ENCODE results near the gene CLDN19.
"Not testable (repeated sequence)": the region's sequence is repeated elsewhere in the genome, so short reads cannot be mapped to it uniquely, and the experiment has no call there.

CLDN19 gene

DNA sequence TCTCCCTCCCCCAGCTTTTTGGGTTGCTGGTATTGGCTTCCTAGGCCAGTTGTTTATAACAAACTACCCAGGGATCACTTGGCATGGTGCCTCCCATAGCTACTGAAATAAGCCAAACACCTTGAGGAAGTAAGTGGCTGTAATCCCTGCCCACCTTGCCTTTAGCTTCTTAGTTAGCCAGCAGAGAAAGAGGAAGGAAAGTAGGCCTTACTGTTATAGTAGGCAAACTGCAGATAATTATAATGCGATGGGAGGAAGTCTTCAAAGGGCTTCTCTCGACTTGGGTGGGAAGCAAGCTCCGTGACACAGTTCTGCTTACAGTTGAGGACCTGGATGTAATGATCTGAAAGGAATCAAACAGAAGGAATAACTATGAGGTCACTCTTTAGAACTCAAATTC lies 18.6 kb upstream of the CLDN19 start:
- no peak for DNase-seq

DNA sequence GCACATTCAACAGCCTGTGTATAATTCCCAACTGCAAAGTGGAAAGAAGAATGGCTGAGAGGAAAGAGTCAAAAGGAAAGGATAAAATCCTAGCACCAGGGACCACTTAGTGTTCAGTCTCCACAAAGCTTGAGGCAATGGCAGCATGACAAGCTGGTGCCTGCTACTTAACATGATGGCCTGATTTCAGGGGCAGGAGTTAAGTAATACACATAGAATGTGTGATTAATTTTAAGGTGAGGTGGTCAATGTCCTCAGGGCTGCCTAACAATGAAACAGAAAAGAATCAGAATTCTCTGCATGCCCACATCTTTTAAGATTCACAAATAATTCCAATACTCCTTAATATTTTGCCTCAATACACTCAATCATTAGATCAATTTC lies 17.8 kb upstream of the CLDN19 start:
- DNase-seq: no peak

DNA sequence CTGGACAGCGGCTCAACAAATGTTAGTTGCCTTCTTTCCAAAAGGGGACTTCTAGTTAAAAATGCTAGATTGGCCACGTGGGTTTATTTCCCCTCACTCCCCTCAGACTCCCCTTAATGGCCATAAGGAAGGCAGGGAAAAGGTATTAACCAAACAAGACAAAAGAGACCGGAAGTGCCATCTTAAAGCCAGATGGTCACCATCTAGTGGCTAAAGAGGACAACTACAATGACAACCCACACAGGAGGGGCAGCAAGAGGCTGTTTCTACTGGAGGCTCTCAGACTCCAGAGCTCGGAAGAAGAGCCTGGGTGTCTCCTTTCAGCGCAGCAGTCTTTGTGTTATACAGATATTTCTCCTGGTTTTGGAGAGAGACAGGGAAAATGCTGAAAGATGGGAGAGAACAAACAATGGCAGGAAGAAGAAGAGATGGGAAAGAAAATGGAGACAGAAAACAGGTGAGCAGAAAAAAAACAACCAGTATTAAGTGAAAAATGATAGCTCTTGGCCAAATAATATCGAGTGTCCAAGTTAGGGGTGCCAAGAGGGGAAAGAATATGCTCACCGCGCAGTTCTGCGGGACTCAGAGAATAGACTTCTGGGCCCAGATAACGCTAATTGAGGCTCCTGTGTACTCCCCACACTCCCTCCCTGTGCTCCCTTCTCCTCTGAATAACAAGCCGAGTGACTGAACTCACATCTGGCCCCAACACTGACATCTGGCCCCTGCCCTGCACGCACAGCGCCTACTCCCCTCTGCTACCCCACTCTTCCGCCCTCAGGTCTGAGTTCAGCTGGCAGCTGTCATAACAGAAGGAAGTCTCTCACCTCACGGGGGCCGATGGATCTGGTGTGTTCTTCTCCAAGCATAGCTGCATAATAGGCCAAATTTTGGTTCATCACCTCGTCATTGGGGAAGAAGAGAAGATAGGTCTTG lies 17.2 kb upstream of the CLDN19 start:
- DNase-seq: no peak

DNA sequence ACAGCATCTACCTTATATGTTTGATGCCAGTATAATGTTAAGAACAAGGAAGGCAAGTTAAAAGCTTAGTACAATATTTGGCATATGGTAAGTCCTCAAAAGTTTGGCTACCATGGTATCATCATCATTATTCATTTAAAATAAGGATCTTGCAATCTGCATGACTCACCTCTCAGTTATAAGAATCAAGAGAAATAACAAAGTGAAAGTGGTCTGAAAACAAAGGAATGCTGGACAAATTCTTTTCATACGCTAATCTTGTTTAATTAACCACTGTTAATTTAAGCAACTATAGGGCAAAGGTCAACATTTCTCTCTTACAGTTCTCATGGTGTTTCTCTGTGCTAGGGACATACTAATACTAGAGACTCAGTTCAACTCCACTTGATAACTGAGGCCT lies 13.0 kb upstream of the CLDN19 start:
- no peak for DNase-seq

DNA sequence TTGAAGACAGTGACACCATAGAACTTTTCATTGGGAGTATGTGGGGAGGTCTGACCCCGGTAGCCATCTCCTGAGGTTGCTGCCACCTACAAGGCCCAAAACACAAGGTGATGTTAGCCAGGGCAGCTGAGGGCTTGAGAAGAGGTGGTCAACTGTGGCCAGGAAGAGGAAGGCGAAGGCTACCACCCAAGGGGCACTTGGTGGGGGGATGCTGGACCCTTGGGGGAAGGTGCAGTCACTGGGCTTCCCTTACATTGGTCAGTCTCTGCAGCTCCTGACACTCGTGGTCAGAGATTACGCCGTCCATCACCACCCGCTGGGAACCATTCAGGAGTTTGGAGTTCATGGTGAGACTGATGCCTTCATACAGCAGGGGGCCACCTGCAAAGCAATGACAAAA lies 12.2 kb upstream of the CLDN19 start:
- DNase-seq: no peak

DNA sequence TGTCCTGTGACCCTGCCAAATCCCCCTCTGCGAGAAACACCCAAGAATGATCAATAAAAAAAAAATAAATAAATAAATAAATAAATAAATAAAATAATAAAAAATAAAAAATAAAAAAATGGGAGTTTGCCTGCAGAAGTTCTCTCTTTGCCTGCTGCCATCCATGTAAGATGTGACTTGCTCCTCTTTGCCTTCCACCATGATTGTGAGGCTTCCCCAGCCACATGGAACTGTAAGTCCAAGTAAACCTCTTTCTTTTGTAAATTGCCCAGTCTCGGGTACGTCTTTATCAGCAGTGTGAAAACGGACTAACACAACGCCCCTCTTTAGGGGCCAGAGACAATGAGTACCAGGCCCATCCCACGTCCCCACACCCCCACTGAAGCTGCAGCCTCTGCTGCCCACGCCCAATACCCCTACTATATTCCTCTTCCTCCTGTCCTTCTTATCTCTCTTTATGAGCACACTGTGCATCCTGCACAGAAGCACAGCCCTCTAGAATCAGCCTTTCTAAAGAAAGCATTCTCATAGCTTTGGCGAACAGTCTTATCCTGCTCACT lies 11.6 kb upstream of the CLDN19 start:
- not testable (repeated sequence) for DNase-seq

DNA sequence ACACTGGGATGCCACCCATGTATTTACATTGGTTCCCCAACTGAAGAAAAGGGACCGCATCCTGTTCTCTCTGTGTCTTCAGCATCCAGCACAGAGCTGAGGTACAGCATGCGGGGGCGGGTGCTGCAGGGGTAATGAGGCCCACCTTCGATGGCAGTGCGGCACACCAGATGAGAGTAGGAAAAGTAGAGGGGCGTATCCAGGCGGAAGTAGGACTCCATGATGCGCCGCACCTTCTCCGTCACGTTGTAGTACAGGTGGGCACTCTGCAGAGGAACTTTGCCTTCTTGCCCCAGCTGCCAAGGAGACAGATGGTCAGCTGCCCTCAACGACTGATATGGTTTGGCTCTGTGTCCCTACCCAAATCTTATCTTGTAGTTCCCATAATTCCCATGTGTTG lies 10.0 kb upstream of the CLDN19 start:
- no peak for DNase-seq

DNA sequence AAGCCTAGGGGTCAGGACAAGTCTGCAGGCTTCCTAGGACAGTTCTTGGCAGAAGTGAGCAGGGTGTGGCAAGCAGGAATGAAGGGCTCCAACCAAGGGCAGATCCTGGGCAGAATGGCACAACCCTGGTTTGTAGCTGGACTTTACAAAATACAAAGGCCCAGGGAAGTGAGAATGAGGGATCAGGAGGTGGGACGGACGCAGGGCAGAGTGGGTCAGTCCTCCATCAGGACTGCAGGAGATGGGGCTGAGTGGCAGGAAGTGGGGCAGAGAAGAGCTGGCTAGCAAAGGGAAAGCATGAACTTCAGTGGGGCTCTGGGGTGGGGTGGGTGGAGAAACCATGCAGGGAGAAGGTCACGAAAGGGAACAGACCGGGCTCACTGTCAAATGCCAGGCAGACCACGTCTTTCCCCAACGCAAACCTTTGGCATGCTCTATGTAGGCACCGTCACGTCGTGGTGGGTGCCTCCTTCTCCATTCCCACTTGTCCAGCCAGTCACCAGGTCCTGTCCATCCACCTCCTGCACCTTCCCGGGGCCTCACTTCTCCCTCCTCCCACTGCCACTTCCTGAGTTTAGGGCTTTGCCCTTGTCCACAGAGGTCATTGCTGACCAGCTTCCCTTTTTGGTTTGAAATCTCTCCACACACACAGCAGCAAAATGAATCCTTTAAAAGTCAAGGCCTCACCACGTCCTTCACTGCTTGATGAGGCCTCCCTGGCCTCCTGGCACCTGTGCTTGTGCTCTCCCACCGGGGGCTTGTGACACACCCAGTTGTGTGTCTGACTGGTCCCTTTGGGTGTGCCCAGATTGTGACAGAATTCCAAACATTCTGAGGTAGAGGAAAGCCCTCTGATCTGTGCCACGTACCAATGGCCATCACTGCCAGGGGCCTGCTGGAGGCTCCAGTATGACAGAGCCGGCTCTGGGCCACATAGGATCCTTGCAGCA lies 8.7 kb upstream of the CLDN19 start:
- no peak for DNase-seq

DNA sequence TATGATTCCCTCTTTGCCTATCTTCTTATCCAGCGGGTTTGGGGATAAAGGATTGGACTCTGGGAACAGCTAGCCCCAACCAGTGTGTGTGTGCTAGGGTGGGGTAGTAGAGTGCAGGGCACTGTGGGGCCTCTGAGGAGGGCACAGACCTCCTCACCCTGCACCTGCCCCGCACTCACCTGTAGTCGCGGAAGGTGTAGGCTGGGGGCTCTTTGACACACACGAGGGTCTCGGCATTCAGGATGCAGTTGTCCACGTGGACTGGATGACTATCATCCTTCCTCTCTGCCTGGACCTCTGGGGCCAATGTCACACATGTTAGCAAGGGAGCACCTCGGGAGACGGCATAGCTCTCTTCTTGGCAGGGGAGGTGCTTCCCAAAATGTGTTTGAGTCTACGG lies 8.0 kb upstream of the CLDN19 start:
- no peak for DNase-seq

DNA sequence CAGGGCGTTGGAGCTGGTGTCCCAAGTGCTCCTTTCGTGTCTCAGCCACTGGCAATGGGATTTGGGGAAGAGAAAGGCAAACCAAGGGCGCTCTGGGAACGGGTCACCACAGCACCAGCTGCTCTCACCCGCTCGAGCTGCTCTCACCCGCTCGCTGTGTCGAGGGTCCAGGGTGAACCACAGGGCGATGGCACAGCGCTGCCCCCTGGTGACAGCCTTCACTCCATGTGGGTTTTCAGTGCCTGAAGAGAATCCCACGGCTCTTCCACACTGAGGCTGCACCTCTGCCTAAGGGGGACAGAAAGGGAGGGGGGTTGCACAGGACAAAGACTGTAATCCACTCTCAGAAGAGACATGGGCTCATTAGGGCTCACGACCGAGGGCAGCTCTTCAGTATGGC lies 7.1 kb upstream of the CLDN19 start:
- DNase-seq: peak; percentile 34

DNA sequence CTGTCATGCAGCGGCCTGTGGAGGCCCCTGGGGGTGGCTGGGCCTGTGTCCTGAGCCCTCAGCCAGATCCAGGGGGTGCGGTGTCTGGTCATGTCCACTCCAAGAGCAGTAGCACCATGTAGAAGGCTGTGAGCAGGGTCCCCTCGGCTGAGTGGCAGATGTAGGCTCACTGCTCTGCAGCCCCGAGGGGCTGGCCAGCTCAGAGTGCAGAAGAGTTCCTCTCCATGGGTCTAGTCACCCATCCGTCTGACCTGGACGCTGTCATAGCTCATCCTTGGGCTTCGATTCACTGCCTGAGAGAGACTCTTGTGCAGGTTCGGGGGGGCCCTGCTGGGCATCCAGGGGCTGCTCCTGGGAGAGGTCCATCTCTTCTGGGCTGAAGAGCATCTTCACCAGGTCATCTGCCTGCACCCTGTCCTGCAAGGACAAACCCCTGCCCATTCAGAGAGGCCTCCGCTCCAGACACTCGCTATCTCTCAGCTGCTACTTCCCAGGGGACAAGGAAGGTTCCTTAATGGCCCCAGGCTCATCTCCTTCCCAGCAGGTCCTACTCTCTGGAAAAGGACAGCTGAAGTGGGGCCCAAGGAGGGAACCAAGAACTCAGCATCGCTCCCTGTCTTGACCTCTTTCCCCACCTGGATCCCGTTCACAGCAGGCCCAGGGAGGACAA lies 6.5 kb upstream of the CLDN19 start:
- no peak for DNase-seq

DNA sequence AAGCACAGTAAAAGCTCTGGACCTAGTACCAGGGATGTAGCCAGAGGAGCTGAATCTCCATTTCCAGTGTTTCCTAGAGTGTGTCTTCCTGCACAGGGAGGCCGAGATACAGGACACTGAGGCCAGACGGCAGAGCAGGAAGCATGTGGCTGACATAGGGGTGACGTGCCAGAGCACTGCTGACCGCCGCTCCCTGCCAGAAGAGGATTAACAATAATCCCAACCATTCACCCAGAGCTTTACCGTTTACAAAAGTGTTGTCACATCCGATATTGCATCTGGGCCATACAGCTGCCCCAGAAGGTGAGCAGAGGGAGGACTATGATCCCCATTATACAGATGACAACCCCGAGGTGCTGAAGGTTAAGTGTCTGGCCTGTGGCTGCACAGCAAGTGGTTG lies 5.8 kb upstream of the CLDN19 start:
- no peak for DNase-seq

DNA sequence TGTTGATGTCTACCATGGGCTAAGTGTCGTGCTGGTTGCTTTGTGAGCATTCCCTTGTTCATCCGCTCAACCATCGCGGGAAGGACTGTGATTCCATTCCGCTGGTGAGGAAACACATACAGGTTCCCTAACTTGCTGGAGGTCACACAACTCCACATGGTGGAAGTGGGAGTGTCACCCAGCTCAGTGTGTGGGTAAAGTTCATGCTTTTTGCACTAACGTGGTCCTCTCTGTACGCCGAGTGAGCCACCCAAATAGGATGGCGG lies 4.0 kb upstream of the CLDN19 start:
- no peak for DNase-seq

DNA sequence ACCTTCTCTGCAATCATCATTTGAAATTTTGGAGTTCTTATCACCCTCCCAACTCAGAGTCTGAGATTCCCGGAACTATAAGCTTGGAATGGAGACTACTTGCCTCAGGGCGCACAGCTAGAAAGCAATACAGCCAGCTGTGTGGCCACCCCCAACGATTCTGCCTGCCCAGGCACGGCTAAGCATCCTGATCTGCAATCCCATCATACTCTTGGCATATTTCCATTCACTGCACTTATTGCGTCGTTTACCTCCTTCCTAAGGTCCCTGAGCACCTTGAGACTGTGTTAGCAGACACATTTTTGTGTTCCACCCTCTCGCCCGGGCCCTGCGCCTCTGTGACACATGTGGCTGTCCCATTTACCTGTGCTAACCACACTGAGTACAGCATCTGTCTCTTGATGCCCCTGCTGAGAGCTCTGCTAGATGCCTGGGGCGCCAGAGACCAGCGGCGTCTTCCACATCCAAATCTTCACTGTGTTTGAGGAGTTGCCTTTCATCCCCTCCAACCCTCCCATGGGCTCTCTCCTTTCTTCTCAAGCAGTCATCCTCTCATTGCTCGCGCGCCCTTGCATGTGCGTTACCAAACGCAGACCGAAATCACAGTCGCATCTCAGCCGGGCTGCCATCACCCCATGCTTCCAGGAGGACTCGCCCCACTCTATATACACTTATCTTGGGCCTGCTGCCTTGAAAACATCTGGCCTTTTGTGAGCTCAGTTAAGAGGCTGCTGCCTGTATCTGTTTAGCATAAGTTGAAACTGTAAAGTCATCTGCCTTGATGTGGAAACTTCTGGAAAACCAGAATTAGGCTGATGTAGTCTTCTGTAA lies 3.5 kb upstream of the CLDN19 start:
- no peak for DNase-seq

DNA sequence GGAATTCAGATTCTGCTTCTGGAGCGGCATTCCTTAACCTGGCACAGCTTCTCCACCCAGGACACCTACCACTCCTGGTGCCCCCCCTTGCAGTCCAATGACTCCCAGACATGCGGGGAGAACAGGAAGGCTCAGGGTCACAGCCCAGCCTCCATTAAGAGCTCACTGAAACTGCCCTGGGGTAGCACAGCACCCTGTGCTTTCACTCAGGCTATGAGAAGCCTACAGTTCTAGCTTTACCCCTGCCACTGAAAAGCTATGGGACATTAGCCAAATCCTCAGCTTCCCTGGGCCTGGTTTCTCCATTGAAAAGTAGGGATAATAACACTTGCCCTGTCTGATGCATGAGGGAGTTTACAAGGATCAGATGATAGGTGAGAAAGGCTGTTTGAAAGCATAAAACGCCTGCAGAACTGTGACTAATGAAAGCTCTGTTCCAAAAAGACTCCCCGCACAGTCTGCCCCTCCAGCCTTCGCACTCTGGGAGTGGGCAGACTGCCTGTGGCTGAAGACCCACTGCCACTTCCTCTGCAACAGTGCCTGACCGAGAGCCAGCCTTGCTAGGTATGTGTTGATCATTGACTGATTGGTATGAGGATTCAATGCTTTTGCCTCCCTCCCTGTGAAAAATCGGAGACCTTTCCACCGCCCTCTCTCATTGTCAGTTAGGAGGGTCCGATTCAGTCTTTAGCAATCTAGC lies 2.7 kb upstream of the CLDN19 start:
- DNase-seq: no peak

DNA sequence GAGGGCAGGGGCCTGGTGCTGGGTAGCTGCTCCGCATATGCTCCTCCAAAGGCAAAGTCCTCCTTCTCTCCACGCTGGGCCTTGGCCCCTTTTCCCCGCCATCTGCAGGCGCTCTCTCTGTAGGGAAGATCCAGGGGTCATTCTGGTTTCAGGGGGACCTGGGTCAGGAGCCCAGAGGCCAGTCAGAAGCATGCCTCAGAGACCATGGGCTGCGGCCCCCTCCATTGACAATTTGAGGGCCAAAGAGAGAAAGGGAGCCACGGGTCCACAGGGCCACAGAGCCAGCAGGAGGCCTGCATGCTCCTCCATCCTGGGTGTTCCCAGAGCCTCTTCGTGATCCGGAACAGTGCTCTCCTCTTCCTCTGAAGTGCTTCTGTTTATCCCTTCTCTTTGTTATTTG lies 2.1 kb upstream of the CLDN19 start:
- DNase-seq: no peak

DNA sequence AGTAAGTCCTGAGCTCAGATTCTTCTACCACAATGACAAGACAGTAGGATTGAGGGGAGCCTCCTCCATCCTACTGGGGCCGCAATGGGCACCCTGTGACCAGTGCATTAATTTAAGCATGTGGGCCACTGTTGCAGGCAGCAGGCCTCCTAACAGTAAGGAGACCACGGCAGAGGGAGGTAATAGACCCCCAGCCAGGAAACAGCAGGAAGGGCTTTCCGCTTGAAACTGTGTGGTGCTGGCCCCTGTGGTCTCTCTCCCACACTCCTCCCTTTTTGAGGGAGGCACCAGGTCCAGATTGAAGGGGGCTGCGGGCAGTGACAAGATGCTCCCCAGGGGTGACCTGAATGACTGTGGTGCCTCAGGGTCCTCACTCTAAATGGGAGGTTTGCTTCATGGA lies 1.7 kb upstream of the CLDN19 start:
- DNase-seq: no peak

DNA sequence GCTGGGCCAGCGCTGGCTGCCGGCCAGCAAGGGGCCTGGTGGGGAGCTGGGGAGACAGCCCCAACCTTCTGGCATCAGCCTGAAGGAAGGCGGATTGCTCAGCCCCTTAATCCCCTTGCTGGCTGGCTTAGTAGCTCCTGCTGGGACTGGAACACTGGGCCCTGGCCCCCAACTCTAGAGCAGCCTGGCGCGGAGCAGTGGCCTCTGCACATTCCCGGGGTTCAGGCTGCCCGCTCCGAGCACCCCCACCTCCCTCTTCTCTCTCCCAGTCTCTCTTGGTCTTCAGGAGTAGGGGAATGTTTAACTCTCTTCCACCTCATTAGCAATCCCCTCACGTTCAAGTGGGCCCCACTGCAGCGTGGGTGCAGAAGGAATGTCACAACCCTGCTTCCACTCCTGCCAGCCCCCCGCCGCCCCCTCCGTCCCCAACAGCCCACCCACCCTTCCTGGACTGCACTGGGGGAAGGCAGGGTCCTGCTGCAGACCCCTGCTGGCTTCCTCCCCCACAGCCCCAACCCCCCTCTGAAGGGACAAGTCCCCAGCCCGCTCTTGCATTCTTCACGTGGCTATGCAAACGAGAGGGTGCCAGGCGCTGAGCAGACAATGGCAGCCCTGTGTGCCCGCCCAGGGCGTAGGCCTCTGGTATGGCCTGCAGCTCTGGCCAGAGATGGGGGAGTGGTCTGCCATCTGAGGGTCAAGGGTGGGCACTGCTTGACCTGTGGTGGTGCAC lies 980 bp upstream of the CLDN19 start:
- no peak for DNase-seq

DNA sequence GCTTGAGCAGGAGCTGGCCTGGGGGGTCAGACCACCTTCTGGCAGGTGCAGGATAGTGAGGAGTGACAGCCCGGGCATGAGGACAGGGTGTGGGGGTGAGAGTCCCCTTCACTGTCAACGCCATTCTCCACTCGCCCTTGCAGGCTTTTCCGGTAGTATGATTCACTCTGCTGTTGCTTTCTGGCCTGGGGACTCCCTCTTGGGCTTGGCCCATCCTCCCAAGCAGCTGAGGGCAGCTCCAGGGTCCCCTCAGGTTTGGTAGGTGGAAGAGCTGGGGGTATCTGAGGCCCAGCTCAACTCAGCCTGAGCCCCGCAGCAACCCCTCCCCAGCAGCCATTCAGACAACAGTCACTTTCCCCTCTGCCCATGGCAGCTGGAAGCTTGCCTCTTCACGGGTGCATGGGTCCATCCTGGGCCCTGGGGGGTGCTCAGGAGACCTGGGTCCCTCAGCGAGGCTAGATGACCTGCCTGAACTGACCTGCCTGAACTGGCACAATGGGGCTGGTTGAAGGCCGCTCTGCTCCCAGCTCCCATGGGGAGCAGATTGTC lies 1.3 kb downstream of the CLDN19 start:
- no peak for DNase-seq

DNA sequence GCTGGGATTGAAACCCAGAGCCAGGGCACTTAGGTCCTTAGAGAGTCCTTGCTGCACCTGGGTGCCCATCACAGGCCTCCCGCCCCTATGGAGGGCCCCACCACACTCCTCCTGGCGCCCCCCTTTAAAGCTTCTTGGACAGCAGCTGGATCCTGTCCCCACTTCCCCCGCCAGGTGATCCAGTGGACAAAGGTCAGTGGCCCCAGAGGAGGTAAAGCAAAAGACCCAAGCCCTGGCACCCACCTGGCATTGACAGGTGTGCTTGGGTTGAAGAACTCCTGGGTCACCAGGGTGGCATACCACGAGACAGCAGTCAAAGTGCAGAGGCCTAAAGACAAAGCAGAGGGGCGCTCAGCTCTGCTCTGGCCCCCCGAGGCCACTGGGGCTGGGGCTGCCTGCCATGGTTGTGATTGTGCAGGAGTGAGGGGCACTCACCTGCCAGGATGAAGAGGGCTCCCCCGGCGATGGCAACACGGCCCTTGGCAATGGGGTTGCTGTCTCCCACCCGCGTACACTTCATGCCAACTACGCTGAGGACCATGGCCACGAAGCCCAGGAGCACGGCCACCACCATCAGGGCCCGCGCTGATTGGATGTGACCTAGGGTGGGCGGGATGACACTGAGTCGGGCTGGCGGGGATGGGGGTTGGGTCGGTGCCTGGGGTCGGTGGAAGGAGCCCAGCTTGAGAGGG lies 1.9 kb downstream of the CLDN19 start:
- DNase-seq: no peak
